Left colon (tissue), 2 donors: ENCODE data around the gene SYNE2. TPM values are rescaled to one million over a fixed set of nuclear protein-coding genes. Genes with fewer than 3 reads are reported as not detected.
"Not testable (repeated sequence)": the region's sequence is repeated elsewhere in the genome, so short reads cannot be mapped to it uniquely, and the experiment has no call there.

Experiments
- ATAC-seq: fragments of 200-7000 bp; cut with Tn5 transposase; one replicate; pipeline ENCODE4 v1.9.1; 2020; ENCODE audit warnings: mild to moderate bottlenecking, moderate library complexity
- DNase-seq, 2 donors: peaks; one replicate each; pipeline ENCODE4 v3.0.0-alpha.2; 2020
- intact Hi-C, 2 donors: fragments of 100-400 bp; cut with DNase I in 1 of 2; cut with micrococcal nuclease in 1 of 2; formaldehyde crosslinking; loops; one replicate each; pipeline versions ENCODE4 v1.11.2 to v1.14.0; 2022; cut with DNase I, micrococcal nuclease
- total RNA-seq, 2 donors: library from RNA; stranded (reverse); fragmentation: NEBNext Ultra II Directional; extraction: Animal tissue kit (Norgen Biotek cat#: 25700); gene quantifications; one replicate each; pipeline ENCODE4 v1.2.1, GENCODE V29; 2021
- donor health status: DM: no; HTN: no; CAD: no.
- donor health status: DM: yes; HTN: yes; CAD: no.

The SYNE2 gene
- total RNA-seq, 2 donors from 2014 or later = 137 to 189 TPM

- intact Hi-C loops = loop anchor here in 1 of 2 donors (10.0 kb wide), 1 partner anchor 164 kb away; no protein-coding TSS in a partner anchor
- DNase-seq = no peak
- no peak for ATAC-seq
These were observed 135.8 kb downstream of the SYNE2 start for GRCh38 chr14:63988579-63988978.

- DNase-seq (no peak), ATAC-seq (no peak)
- intact Hi-C loops = no loop called here
These were observed 139.0 kb downstream of the SYNE2 start for GRCh38 chr14:63991833-63992232.

- ATAC-seq = no peak
- DNase-seq = no peak
- intact Hi-C loops = no loop called here
These were observed 140.1 kb downstream of the SYNE2 start for GRCh38 chr14:63992858-63993257.

GRCh38 chr14:63993992-63994391, 141.2 kb downstream of the SYNE2 start:
- no peak for ATAC-seq
- intact Hi-C loops = no loop called here
- DNase-seq = no peak

GRCh38 chr14:63995285-63995684, 142.5 kb downstream of the SYNE2 start:
- intact Hi-C loops = no loop called here
- no peak for ATAC-seq
- DNase-seq = no peak

- DNase-seq = no peak
- no peak for ATAC-seq
- intact Hi-C loops = no loop called here
These were observed 143.2 kb downstream of the SYNE2 start for GRCh38 chr14:63996016-63996415.

DNA sequence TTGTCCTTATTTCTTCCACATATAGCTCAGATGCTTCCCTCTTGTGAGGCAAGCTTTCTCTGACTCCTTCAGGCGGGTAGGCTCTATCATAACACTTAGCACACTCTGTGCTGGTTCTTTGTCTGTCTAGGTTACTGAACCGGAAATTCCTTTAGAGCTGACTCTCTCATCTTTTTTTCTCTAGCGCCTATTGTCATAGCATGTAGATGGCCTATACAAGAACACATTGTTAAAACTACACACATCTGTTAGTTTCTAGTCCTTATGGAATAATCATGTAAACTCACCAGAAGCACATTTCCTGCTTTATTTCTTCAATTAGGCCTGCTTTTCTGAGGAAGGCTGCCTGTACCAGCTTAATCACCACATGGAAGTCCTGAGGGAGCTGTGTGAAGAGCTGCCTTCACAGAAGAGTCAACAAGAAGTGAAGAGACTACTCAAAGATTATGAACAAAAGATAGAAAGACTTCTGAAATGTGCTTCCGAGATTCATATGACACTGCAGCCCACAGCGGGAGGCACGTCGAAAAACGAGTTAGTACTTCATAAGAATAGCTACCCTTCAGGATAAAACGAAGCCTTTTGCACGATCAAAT, 143.9 kb downstream of the SYNE2 start:
- intact Hi-C loops = no loop called here
- no peak for DNase-seq
- ATAC-seq = no peak

DNA sequence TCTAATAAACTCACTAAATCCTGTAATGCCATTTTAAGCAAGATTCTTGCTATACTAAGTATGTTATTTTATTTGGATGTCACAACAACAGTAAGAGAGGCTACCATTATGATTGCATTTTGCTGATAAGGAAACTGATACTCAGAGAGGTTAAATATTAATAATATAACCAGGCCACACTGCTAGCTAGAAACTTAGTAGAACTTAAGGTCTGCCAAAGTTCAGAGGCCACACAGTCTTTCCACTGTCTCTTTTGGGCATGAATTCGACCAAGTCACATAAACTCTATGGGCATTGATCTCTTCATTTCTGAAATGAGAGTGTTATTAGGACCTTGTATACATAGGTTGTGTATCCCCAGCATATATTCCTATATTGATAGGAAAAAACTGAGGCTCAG, 147.9 kb downstream of the SYNE2 start:
- intact Hi-C loops = no loop called here
- ATAC-seq (no peak), DNase-seq (no peak)

DNA sequence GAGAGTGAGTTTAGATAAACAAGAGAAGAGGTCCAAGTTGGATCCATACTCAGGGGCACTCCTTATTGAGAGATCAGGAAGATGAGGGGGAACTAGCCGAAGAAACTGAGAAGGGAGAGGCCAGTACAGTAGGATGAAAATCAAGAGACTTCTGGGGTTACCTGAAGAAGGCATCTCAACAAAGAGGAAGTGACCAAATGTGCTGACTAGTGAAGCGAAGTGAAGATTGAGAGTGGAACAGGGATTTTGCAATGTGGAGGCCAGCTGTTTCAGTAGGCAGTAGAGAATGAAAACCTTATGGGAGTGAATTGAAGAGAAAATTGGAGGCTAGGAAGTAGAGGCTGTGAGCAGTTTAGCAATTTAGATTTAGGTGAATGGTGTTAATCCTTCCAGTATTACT, 153.0 kb downstream of the SYNE2 start:
- ATAC-seq = no peak
- DNase-seq = no peak
- intact Hi-C loops = no loop called here

DNA sequence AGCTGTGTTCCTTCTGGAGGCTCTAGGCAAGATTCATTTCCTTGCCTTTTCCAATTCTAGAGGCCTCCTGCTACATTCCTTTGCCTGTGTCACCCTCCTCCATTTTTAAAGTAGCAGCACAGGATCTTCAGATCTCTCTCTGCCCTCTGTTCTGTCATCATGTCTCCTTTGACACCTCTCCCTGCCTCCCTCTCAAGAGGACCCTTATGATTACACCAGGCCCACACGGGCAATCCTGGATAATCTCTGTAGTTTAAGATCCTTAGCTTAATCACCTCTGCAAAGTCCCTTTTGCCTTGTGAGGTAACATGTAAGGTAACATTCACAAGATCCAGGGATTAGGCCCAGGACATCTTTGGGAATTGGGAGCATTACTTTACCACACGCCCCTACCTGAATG, 155.2 kb downstream of the SYNE2 start:
- DNase-seq (no peak), ATAC-seq (no peak)

DNA sequence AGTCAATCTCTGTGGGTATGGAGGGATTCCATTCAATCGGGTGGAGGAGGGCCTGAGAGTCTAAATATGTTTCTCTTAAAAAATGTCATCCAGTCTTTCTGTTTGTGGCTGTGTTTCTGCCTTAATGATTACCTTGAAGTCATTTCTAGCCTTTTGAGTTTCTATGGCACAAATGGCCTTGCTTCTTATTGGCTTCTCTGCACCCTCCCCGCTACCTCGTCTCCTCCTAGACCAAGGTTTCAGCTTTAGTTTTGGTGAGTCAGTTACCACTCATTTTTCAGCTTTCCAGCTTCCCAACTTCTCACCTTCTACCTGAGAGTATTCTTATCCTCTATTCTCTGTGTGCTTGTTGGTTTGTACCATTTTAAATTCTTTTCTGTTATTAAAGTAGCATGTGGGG, 159.2 kb downstream of the SYNE2 start:
- ATAC-seq (no peak), DNase-seq (no peak)
- intact Hi-C loops = loop anchor here in 1 of 2 donors (10.0 kb wide), 1 partner anchor 293 kb away; no protein-coding TSS in a partner anchor

More for the DNA sequence above, 155.2 kb downstream of the SYNE2 start:
- intact Hi-C loops = no loop called here

- ATAC-seq = no peak
- intact Hi-C loops = loop anchor here in 1 of 2 donors (10.0 kb wide), 1 partner anchor 292 kb away; no protein-coding TSS in a partner anchor
- DNase-seq = no peak
These were observed 159.9 kb downstream of the SYNE2 start for GRCh38 chr14:64012720-64013119.

DNA sequence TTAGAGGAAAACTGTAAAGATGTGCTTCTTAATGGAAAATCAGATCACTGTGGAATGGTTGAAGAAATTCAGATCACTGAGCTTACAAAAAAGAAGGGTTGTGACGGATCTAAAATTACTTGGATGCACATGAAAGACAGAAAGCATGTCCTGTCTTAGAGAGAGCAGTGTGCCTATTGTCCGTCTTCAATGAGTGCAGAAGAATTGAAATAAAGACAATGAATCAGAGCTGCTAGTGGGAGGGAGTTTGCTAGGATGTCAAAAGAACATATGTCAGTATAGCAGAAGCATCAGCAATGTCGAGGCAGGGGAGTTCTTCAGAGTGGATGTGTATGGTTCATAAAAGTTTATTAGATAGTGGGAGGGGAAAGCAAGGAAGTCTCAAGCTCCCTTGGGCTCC, 172.7 kb downstream of the SYNE2 start:
- ATAC-seq (no peak), DNase-seq (no peak)
- intact Hi-C loops = no loop called here

DNA sequence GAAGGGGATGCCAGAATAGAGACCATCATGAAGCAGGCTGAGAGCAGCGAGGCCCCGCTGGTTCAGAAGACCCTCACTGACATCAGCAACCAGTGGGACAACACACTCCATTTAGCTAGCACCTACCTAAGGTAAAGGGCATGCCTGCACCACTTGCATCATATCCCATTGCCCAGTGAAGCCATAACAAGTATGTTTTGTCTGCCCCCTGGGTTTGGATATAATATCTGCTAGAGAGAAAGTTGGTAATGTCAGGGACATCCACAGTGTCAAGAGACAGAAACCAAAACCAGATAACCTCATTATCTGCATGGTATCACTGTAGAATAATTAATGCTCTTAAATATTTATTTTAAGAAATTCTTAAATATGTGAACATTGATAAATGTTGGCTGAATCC, 173.8 kb downstream of the SYNE2 start:
- no peak for DNase-seq
- no peak for ATAC-seq
- intact Hi-C loops = no loop called here

DNA sequence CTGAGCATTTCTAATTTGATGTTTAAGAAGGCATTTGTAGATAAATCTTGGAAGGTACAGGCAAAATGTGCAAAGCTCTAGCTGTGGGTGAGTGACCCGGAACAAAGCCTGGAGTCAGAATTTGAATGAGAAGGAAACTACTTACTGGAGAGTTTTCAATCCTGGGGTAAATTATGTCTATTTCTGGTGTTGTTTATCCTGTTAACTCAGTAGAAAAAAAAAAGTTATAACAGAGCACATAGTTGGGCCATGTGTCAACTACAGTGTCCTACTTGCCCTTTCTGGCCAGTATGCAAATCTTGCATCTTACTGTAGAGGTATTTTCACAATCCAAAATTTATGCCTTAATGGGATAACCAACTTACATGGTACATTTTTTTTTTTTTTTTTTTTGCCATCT, 182.3 kb downstream of the SYNE2 start:
- no peak for ATAC-seq
- no peak for DNase-seq
- intact Hi-C loops = no loop called here

DNA sequence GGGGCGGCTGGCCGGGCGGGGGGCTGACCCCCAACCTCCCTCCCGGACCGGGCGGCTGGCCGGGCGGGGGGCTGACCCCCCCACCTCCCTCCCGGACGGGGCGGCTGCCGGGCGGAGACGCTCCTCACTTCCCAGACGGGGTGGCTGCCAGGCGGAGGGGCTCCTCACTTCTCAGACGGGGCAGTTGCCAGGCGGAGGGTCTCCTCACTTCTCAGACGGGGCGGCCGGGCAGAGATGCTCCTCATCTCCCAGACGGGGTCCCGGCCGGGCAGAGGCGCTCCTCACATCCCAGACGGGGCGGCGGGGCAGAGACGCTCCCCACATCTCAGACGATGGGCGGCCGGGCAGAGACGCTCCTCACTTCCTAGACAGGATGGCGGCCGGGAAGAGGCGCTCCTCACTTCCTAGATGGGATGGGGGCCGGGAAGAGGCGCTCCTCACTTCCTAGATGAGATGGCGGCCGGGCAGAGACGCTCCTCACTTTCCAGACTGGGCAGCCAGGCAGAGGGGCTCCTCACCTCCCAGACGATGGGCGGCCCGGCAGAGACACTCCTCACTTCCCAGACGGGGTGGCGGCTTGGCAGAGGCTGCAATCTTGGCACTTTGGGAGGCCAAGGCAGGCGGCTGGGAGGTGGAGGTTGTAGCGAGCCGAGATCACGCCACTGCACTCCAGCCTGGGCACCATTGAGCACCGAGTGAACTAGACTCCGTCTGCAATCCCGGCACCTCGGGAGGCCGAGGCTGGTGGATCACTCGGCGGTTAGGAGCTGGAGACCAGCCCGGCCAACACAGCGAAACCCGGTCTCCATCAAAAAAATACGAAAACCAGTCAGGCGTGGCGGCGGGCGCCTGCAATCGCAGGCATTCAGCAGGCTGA, 185.3 kb downstream of the SYNE2 start:
- ATAC-seq, intact Hi-C loops: not testable (repeated sequence)

DNA sequence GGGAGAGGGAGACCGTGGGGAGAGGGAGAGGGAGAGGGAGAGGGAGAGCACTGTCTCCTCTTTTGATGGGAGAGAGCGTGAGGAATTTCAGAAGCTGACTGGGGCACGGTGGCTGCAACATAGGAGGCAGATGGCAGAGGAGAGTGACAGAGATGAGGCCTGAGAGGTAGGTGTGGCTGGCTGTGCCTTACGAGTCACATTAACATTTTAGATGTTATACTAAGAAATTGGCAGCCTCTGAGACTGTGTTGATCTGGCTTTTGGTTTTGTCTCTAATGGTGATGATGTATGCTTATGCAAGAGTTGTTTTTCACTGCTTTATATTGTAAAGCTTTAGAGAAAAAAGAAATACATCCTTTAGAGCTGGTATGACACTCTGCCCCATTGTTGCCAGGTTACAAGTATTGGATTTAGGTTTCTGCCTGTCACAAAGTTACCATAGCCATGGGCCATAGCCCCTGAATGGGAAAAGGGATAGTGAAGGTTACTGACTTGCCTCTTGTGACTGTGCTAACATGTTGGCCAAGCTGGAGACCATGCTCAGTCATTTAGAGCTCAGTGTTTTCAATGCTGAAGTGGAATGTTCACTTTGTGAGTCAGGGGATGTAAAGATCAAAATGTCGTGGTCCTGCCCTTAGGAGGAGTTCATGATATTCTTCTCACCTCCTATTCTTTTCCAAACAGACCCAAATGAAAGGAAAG, 186.2 kb downstream of the SYNE2 start:
- intact Hi-C loops = no loop called here
- DNase-seq (no peak), ATAC-seq (no peak)

More for the DNA sequence above, 185.3 kb downstream of the SYNE2 start:
- not testable (repeated sequence) for DNase-seq

DNA sequence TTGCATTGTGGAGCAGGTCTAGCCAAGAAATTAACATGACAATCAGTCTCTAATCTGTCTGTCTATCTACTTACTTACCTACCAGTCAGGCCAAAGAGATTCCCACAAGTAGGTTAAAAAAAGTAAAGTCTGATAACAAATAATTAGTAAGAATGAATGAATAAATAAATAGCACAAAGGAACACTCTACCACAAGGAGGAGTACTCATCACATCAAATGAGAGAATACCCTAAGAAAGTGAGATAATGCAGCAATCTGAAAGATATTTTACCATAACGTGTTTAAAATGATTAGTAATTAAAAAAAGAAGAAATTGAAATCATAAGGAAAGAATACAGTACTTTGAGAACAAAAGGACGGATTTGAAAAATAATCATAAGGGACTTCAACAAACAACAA, 187.2 kb downstream of the SYNE2 start:
- DNase-seq (no peak), ATAC-seq (no peak)
- intact Hi-C loops = no loop called here

GRCh38 chr14:64043296-64043695, 190.5 kb downstream of the SYNE2 start:
- DNase-seq, ATAC-seq, intact Hi-C loops: not testable (repeated sequence)

GRCh38 chr14:64045091-64045490, 192.3 kb downstream of the SYNE2 start:
- no peak for ATAC-seq
- DNase-seq = no peak
- intact Hi-C loops = no loop called here
